HEK293 (cell line): Measurements from ENCODE around the gene ZSCAN4.

ENCODE experiments used
- CTCF ChIA-PET: fragments of 350-600 bp; formaldehyde crosslinking; extraction: SDS; loops from one replicate; lab custom pipeline; 2021; ENCODE audit warnings: antibody characterized with exemption; lab: Yijun Ruan, JAX
- POLR2A ChIA-PET: fragments of 300-600 bp; formaldehyde crosslinking; extraction: SDS; loops from one replicate; lab custom pipeline; 2020; ENCODE audit warnings: antibody characterized with exemption, inconsistent platforms; lab: Yijun Ruan, JAX
- H3K27ac ChIP-seq: fragments of 200-500 bp; sonication (Bioruptor generic); 2 replicates; pipeline ENCODE4 v1.5.1; 2014; ENCODE audit warnings: low read depth, low read length, control low read depth, inconsistent platforms; ENCODE audit errors: extremely low read depth
- H3K36me3 ChIP-seq, 2 experiments: fragments of 200-500 bp in 1 of 2; sonication (Bioruptor generic) in 1 of 2; 1 replicate in 1 of 2; 2 replicates in 1 of 2; pipeline ENCODE4 v1.5.1; 2014 to 2017; ENCODE audit warnings: inconsistent platforms in 2 of 2, low read length in 2 of 2; ENCODE audit not compliant: control insufficient read depth in 2 of 2, insufficient read depth in 1 of 2
- H3K4me1 ChIP-seq: fragments of 200-500 bp; sonication (Bioruptor generic); 2 replicates; pipeline ENCODE4 v1.5.1; 2014; ENCODE audit warnings: mild to moderate bottlenecking, low read length, inconsistent platforms; ENCODE audit not compliant: control insufficient read depth, insufficient read depth
- H3K4me3 ChIP-seq: 2 replicates; pipeline ENCODE4 v1.5.1; 2011; ENCODE audit warnings: low read depth, mild to moderate bottlenecking, control low read depth, low read length, moderate library complexity
- H3K9me3 ChIP-seq: fragments of 200-500 bp; sonication (Bioruptor generic); 2 replicates; pipeline ENCODE4 v1.5.1; 2014; ENCODE audit warnings: low read depth, low read length, inconsistent platforms; ENCODE audit not compliant: control insufficient read depth, insufficient read depth
- EGR2 ChIP-seq: fragments of 450-650 bp; formaldehyde crosslinking; IDR thresholded peaks from 2 replicates; pipeline ENCODE4 v1.5.1; 2016; ENCODE audit warnings: low read depth, missing biosample characterization, missing genetic modification characterization
- GLIS1 ChIP-seq: fragments of 450-650 bp; formaldehyde crosslinking; IDR thresholded peaks from 2 replicates; pipeline ENCODE4 v1.5.1; 2016; ENCODE audit warnings: missing biosample characterization, missing genetic modification characterization
- KLF8 ChIP-seq: fragments of 450-650 bp; formaldehyde crosslinking; IDR thresholded peaks from 2 replicates; pipeline ENCODE4 v1.5.1; 2016; ENCODE audit warnings: missing biosample characterization, missing genetic modification characterization
- RBAK ChIP-seq: fragments of 450-650 bp; formaldehyde crosslinking; IDR thresholded peaks from 2 replicates; pipeline ENCODE4 v1.5.1; 2016; ENCODE audit warnings: missing biosample characterization, missing genetic modification characterization
- SCRT2 ChIP-seq: fragments of 450-650 bp; formaldehyde crosslinking; IDR thresholded peaks from 2 replicates; pipeline ENCODE4 v1.5.1; 2016; ENCODE audit warnings: missing biosample characterization, missing genetic modification characterization
- SP2 ChIP-seq: fragments of 450-650 bp; formaldehyde crosslinking; IDR thresholded peaks from 2 replicates; pipeline ENCODE4 v1.5.1; 2016; ENCODE audit warnings: missing biosample characterization, missing genetic modification characterization
- SP3 ChIP-seq: fragments of 450-650 bp; formaldehyde crosslinking; IDR thresholded peaks from 2 replicates; pipeline ENCODE4 v1.5.1; 2016; ENCODE audit warnings: missing biosample characterization, missing genetic modification characterization
- SP7 ChIP-seq: fragments of 450-650 bp; formaldehyde crosslinking; IDR thresholded peaks from 2 replicates; pipeline ENCODE4 v1.5.1; 2016; ENCODE audit warnings: missing biosample characterization, missing genetic modification characterization
- ZBTB17 ChIP-seq: fragments of 450-650 bp; formaldehyde crosslinking; IDR thresholded peaks from 2 replicates; pipeline ENCODE4 v1.5.1; 2016; ENCODE audit warnings: missing biosample characterization, missing genetic modification characterization
- ZBTB8A ChIP-seq: fragments of 450-650 bp; formaldehyde crosslinking; IDR thresholded peaks from 2 replicates; pipeline ENCODE4 v1.5.1; 2016; ENCODE audit warnings: missing biosample characterization, missing genetic modification characterization
- ZFP41 ChIP-seq: fragments of 450-650 bp; formaldehyde crosslinking; IDR thresholded peaks from 2 replicates; pipeline ENCODE4 v1.5.1; 2016; ENCODE audit warnings: missing biosample characterization, missing genetic modification characterization, borderline replicate concordance
- ZNF112 ChIP-seq: fragments of 450-650 bp; formaldehyde crosslinking; IDR thresholded peaks from 2 replicates; pipeline ENCODE4 v1.5.0; 2017; ENCODE audit warnings: missing biosample characterization, missing genetic modification characterization
- ZNF146 ChIP-seq: fragments of 450-650 bp; formaldehyde crosslinking; IDR thresholded peaks from 2 replicates; pipeline ENCODE4 v1.5.1; 2016; ENCODE audit warnings: missing biosample characterization, missing genetic modification characterization
- ZNF2 ChIP-seq: fragments of 450-650 bp; formaldehyde crosslinking; IDR thresholded peaks from 2 replicates; pipeline ENCODE4 v1.5.1; 2016; ENCODE audit warnings: missing biosample characterization, missing genetic modification characterization
- ZNF302 ChIP-seq: fragments of 450-650 bp; formaldehyde crosslinking; IDR thresholded peaks from 2 replicates; pipeline ENCODE4 v1.5.1; 2016; ENCODE audit warnings: missing biosample characterization, missing genetic modification characterization, low read depth
- ZNF324 ChIP-seq: fragments of 450-650 bp; formaldehyde crosslinking; IDR thresholded peaks from 2 replicates; pipeline ENCODE4 v1.5.1; 2016; ENCODE audit warnings: missing biosample characterization, missing genetic modification characterization
- ZNF335 ChIP-seq: fragments of 450-650 bp; formaldehyde crosslinking; conservative IDR thresholded peaks from 2 replicates; pipeline ENCODE4 v1.5.1; 2016; ENCODE audit warnings: missing biosample characterization, missing genetic modification characterization
- ZNF350 ChIP-seq: fragments of 450-650 bp; formaldehyde crosslinking; IDR thresholded peaks from 2 replicates; pipeline ENCODE4 v1.5.0; 2017; ENCODE audit warnings: missing biosample characterization, mild to moderate bottlenecking, missing genetic modification characterization
- ZNF416 ChIP-seq: fragments of 450-650 bp; formaldehyde crosslinking; IDR thresholded peaks from 2 replicates; pipeline ENCODE4 v1.5.1; 2016; ENCODE audit warnings: missing biosample characterization, missing genetic modification characterization
- ZNF501 ChIP-seq: fragments of 450-650 bp; formaldehyde crosslinking; IDR thresholded peaks from 2 replicates; pipeline ENCODE4 v1.5.1; 2016; ENCODE audit warnings: missing biosample characterization, missing genetic modification characterization
- ZNF571 ChIP-seq: fragments of 450-650 bp; formaldehyde crosslinking; IDR thresholded peaks from 2 replicates; pipeline ENCODE4 v1.5.0; 2017; ENCODE audit warnings: missing biosample characterization, missing genetic modification characterization
- ZNF658 ChIP-seq: fragments of 450-650 bp; formaldehyde crosslinking; IDR thresholded peaks from 2 replicates; pipeline ENCODE4; 2016; ENCODE audit warnings: missing biosample characterization, missing genetic modification characterization
- ZNF660 ChIP-seq: fragments of 450-650 bp; IDR thresholded peaks from 2 replicates; pipeline ENCODE4 v1.5.1; 2018; ENCODE audit warnings: missing biosample characterization, mild to moderate bottlenecking, missing genetic modification characterization
- ZNF670 ChIP-seq: fragments of 450-650 bp; formaldehyde crosslinking; IDR thresholded peaks from 2 replicates; pipeline ENCODE4 v1.5.1; 2016; ENCODE audit warnings: missing biosample characterization, missing genetic modification characterization, low read depth
- ZNF791 ChIP-seq: fragments of 450-650 bp; formaldehyde crosslinking; IDR thresholded peaks from 2 replicates; pipeline ENCODE4 v1.5.1; 2016; ENCODE audit warnings: missing biosample characterization, missing genetic modification characterization
- ZNF830 ChIP-seq: fragments of 450-650 bp; IDR thresholded peaks from 2 replicates; pipeline ENCODE4 v1.5.0; 2018; ENCODE audit warnings: missing biosample characterization, missing genetic modification characterization, low read depth, mild to moderate bottlenecking, moderate library complexity
- ZXDB ChIP-seq: fragments of 450-650 bp; formaldehyde crosslinking; IDR thresholded peaks from 2 replicates; pipeline ENCODE4 v1.5.1; 2016; ENCODE audit warnings: missing biosample characterization, missing genetic modification characterization
- TF ChIP-seq, protein P1 (sequence below): fragments of 450-650 bp; formaldehyde crosslinking; IDR thresholded peaks from 2 replicates; pipeline ENCODE4 v1.5.1; 2017; ENCODE audit warnings: missing biosample characterization, missing genetic modification characterization
- TF ChIP-seq, protein P2 (sequence below): fragments of 450-650 bp; formaldehyde crosslinking; IDR thresholded peaks from 2 replicates; pipeline ENCODE4 v1.5.1; 2016; ENCODE audit warnings: missing biosample characterization, missing genetic modification characterization
- TF ChIP-seq, protein P3 (sequence below): fragments of 450-650 bp; formaldehyde crosslinking; optimal IDR thresholded peaks from 2 replicates; pipeline ENCODE3; 2016; ENCODE audit warnings: missing biosample characterization, mild to moderate bottlenecking, missing genetic modification characterization

ZSCAN4 gene

DNA sequence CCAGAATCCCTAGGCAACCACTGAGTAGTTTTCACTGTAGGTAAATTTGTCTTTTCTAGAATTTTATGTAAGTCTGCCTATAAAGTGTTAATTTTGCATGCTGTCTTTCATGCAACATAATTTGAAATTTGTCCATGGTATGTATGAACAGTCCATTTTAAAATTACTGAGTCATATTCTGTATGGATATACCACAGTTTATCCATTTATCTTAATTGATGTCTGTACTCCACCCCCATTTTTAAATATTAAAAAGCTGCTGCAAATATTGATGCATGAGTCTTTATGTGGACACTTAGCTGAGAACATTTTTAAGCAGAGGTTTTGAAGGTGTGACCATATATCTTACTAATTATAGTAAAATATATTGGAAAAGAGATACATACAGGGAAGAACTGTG lies 45.6 kb upstream of the ZSCAN4 start:
- POLR2A ChIA-PET, result no interaction called here
- H3K4me3 ChIP-seq, result no peak overlapping the region
- H3K36me3 ChIP-seq, result peaks cover 32 to 67% of the 10 kb centered on the region in 2 experiments
- H3K9me3 ChIP-seq, result peaks cover 19% of the 10 kb centered on the region
- CTCF ChIA-PET, result interaction anchor here (0.7 to 1.0 kb wide), 2 partner anchors 95 to 280 kb away, joined by 3 read pairs; no protein-coding TSS in a partner anchor
- TF ChIP-seq ZNF791 (tag by site-specific recombination), result no peak
- no peak for TF ChIP-seq ZNF416 (tag by site-specific recombination)
- TF ChIP-seq, protein P1, sequence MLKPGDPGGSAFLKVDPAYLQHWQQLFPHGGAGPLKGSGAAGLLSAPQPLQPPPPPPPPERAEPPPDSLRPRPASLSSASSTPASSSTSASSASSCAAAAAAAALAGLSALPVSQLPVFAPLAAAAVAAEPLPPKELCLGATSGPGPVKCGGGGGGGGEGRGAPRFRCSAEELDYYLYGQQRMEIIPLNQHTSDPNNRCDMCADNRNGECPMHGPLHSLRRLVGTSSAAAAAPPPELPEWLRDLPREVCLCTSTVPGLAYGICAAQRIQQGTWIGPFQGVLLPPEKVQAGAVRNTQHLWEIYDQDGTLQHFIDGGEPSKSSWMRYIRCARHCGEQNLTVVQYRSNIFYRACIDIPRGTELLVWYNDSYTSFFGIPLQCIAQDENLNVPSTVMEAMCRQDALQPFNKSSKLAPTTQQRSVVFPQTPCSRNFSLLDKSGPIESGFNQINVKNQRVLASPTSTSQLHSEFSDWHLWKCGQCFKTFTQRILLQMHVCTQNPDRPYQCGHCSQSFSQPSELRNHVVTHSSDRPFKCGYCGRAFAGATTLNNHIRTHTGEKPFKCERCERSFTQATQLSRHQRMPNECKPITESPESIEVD, result no peak
- TF ChIP-seq ZNF660 (tag by site-specific recombination), result no peak
- TF ChIP-seq ZNF658, result no peak
- no peak for TF ChIP-seq ZNF112 (tag by site-specific recombination)
- no peaks in the 10 kb centered on the region for H3K4me1 ChIP-seq
- no peak overlapping the region for H3K27ac ChIP-seq

DNA sequence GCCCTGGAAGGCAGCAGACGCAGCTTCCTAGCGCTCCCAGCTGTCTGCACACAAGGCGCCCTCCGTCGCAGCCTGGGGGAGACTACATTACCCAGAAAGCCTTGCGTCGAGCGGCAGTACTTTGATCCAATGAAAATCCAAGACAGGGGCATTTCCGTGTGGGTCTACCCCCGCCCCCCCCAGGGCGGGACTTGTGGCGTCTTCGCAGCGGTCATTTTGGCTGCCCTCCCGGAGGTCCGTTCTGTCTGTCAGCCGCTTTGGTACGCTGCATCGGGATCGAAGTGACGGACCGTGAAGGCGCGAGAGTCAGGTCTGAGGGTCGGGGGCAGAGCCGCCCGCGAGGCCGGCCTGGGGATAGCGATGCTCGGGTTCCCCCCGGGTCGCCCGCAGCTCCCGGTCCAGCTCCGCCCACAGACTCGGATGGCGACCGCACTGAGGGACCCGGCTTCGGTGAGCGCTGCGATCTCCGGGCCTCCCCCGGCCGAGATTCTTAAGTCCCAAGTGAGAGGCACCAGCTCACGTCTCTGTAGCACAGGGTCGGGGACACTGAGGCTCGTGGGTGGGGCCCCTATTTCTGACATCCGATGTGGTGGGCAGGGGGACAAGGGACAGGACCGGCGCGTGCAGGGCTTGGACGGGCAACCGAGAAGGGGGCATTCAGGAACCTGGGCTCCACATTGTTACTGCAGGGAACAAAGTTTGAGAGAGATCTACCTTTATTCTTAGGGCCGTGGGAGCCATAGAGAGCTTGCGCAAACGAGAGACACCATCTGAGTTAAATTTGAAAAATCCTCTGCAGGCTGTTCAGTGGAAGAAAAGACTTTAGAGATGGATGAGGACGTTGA lies 35.5 kb upstream of the ZSCAN4 start, which contains the start of gene ZNF211:
TSS of gene ZNF211 (plus strand) at position 182 of the 845 bp plus-strand sequence. CDS start at position 361, 179 bp downstream.
- no peak within 1 kb of the TSS; the same call in 1 of the 2 replicates for H3K27ac ChIP-seq
- peaks cover 27 to 36% of the 10 kb centered on the region in 2 experiments for H3K36me3 ChIP-seq
- H3K9me3 ChIP-seq, result no peaks in the 10 kb centered on the region; the same call in 1 of the 2 replicates
- ChIA-PET POLR2A (interaction anchor here (0.5 to 2.5 kb wide), 9 partner anchors 19 to 244 kb away, joined by 3 to 10 read pairs (median 4); partner anchors contain the start of genes ZNF134, ZNF416, ZNF548 and ZNF551), CTCF (interaction anchor here (0.5 to 1.1 kb wide), 3 partner anchors 9 to 523 kb away, joined by 3 read pairs; no protein-coding TSS in a partner anchor)
- 0 out of 2 replicates have a peak, but pooled peaks cover 2% of the 10 kb centered on the region for H3K4me1 ChIP-seq
- H3K4me3 ChIP-seq, result peak within 1 kb of the TSS; percentile 80
- TF ChIP-seq KLF8 (tag by site-specific recombination) (peak; percentile 93), SP3 (peak; percentile 98), ZNF571 (no peak), SCRT2 (0 out of 2 replicates have a peak, but pooled peaks have one; percentile 42), ZXDB (tag by site-specific recombination) (peak; percentile 78; the same call in 1 of the 2 replicates), ZNF350 (tag by site-specific recombination) (no peak), RBAK (tag by site-specific recombination) (no peak), ZNF324 (peak; percentile 16; the same call in 1 of the 2 replicates), ZNF2 (tag by site-specific recombination) (no peak), SP7 (0 out of 2 replicates have a peak, but pooled peaks have one; percentile 25), ZNF302 (tag by site-specific recombination) (no peak), ZNF146 (no peak), ZNF335 (tag by site-specific recombination) (peak; percentile 97), ZNF416 (tag by site-specific recombination) (no peak), ZNF112 (tag by site-specific recombination) (no peak), ZFP41 (no peak), ZNF670 (tag by site-specific recombination) (no peak), ZBTB17 (tag by site-specific recombination) (peak; percentile 34; the same call in 1 of the 2 replicates), ZNF501 (0 out of 2 replicates have a peak, but pooled peaks have one; percentile 42), SP2 (tag by site-specific recombination) (peak; percentile 94), ZBTB8A (tag by site-specific recombination) (peak; percentile 46), ZNF830 (tag by site-specific recombination) (no peak), EGR2 (tag by site-specific recombination) (peak; percentile 74), GLIS1 (tag by site-specific recombination) (peak; percentile 74)
- TF ChIP-seq, protein P2, sequence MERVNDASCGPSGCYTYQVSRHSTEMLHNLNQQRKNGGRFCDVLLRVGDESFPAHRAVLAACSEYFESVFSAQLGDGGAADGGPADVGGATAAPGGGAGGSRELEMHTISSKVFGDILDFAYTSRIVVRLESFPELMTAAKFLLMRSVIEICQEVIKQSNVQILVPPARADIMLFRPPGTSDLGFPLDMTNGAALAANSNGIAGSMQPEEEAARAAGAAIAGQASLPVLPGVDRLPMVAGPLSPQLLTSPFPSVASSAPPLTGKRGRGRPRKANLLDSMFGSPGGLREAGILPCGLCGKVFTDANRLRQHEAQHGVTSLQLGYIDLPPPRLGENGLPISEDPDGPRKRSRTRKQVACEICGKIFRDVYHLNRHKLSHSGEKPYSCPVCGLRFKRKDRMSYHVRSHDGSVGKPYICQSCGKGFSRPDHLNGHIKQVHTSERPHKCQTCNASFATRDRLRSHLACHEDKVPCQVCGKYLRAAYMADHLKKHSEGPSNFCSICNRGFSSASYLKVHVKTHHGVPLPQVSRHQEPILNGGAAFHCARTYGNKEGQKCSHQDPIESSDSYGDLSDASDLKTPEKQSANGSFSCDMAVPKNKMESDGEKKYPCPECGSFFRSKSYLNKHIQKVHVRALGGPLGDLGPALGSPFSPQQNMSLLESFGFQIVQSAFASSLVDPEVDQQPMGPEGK, result peak; percentile 96
- TF ChIP-seq, protein P3, sequence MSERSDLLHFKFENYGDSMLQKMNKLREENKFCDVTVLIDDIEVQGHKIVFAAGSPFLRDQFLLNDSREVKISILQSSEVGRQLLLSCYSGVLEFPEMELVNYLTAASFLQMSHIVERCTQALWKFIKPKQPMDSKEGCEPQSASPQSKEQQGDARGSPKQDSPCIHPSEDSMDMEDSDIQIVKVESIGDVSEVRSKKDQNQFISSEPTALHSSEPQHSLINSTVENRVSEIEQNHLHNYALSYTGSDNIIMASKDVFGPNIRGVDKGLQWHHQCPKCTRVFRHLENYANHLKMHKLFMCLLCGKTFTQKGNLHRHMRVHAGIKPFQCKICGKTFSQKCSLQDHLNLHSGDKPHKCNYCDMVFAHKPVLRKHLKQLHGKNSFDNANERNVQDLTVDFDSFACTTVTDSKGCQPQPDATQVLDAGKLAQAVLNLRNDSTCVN (tag by site-specific recombination), result peak; percentile 21
